Neural crest cell (in vitro differentiated cells): ENCODE measurements around the gene ZNF880. TPM values are rescaled to one million over a fixed set of nuclear protein-coding genes. Genes with fewer than 3 reads are reported as not detected.

Source experiments
- DNase-seq: peaks from one replicate; pipeline ENCODE4 v3.0.0; 2021; ENCODE audit warnings: low read depth, mixed read lengths, low spot score
- H3K27ac Mint-ChIP-seq: one replicate; pipeline ENCODE4 v1.8.0; 2021; ENCODE audit warnings: mild to moderate bottlenecking, mixed read lengths; ENCODE audit not compliant: unreplicated experiment
- H3K27me3 Mint-ChIP-seq: 2 replicates; pipeline ENCODE4 v1.8.0; 2021; ENCODE audit warnings: low read depth, mild to moderate bottlenecking, mixed read lengths
- H3K36me3 Mint-ChIP-seq: 2 replicates; pipeline ENCODE4 v1.8.0; 2021; ENCODE audit warnings: low read depth, mild to moderate bottlenecking, mixed read lengths
- H3K4me1 Mint-ChIP-seq: 2 replicates; pipeline ENCODE4 v1.8.0; 2021; ENCODE audit warnings: mixed read lengths
- H3K4me3 Mint-ChIP-seq: one replicate; pipeline ENCODE4 v1.8.0; 2021; ENCODE audit warnings: mild to moderate bottlenecking, mixed read lengths
- H3K9me3 Mint-ChIP-seq: 2 replicates; pipeline ENCODE4 v1.8.0; 2021; ENCODE audit warnings: mixed read lengths
- total RNA-seq: library from RNA; stranded (reverse); gene quantifications from 2 replicates; pipeline ENCODE4 v1.2.1, GENCODE V29; 2021
- TF ChIP-seq, protein P1 (sequence below): fragments of 200-600 bp; sonication (generic); conservative IDR thresholded peaks from 2 replicates; pipeline ENCODE4 v1.5.0; 2021; ENCODE audit warnings: antibody characterized with exemption, mild to moderate bottlenecking

Gene ZNF880
- total RNA-seq, 1 donor from 2014 or later: 9.7 TPM

DNA sequence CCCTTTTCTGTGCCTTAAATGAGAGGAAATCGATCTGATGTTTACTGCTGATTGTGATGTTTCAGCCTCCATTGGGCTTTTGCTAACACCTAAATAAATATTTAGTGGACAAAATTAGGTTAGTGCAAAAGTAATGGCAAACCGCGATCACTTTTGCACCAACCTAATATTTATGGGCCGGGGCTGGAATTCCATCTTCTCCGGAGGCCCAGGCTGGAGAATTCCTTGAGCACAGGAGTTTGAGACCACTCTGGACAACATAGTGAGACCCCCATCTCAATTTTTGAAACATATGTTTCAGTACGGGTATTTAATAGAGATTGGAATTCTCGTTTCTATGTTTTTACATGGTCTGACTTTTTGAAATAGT, 603 bp downstream of the ZNF880 start:
- Mint-ChIP-seq H3K4me1 (no peaks in the 10 kb centered on the region), H3K27ac (no peak overlapping the region), H3K27me3 (no peaks in the 10 kb centered on the region), H3K9me3 (peaks cover 26% of the 10 kb centered on the region), H3K4me3 (no peak overlapping the region), H3K36me3 (peaks cover 59% of the 10 kb centered on the region)
- TF ChIP-seq, protein P1, sequence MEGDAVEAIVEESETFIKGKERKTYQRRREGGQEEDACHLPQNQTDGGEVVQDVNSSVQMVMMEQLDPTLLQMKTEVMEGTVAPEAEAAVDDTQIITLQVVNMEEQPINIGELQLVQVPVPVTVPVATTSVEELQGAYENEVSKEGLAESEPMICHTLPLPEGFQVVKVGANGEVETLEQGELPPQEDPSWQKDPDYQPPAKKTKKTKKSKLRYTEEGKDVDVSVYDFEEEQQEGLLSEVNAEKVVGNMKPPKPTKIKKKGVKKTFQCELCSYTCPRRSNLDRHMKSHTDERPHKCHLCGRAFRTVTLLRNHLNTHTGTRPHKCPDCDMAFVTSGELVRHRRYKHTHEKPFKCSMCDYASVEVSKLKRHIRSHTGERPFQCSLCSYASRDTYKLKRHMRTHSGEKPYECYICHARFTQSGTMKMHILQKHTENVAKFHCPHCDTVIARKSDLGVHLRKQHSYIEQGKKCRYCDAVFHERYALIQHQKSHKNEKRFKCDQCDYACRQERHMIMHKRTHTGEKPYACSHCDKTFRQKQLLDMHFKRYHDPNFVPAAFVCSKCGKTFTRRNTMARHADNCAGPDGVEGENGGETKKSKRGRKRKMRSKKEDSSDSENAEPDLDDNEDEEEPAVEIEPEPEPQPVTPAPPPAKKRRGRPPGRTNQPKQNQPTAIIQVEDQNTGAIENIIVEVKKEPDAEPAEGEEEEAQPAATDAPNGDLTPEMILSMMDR: no peak
- no peak for DNase-seq

DNA sequence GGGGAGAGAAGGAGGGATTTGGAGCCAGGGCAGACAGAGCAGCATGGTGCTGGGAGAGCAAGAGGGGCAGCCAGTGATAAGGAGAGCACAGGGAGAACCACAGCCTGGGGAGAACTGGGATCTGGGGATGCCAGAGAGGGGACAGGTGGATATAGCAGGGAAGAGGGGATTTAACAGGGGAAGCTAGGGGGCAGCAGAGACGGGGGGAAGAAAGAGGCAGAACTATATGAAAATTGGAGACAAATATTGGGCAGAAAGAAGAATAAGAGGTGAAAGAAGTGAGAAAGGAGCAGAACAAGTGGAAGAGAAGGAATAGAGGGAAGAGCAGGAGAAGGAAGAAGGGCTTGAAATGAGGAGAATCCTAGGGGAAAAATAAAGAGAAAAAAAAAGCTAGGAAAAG, 21.4 kb downstream of the ZNF880 start:
- peaks cover 27% of the 10 kb centered on the region for H3K36me3 Mint-ChIP-seq
- no peaks in the 10 kb centered on the region for H3K27me3 Mint-ChIP-seq
- no peak overlapping the region for H3K27ac Mint-ChIP-seq
- peaks cover 13% of the 10 kb centered on the region for H3K9me3 Mint-ChIP-seq
- H3K4me1 Mint-ChIP-seq: no peaks in the 10 kb centered on the region
- no peak for DNase-seq
- TF ChIP-seq, protein P1: no peak
- no peak overlapping the region for H3K4me3 Mint-ChIP-seq

DNA sequence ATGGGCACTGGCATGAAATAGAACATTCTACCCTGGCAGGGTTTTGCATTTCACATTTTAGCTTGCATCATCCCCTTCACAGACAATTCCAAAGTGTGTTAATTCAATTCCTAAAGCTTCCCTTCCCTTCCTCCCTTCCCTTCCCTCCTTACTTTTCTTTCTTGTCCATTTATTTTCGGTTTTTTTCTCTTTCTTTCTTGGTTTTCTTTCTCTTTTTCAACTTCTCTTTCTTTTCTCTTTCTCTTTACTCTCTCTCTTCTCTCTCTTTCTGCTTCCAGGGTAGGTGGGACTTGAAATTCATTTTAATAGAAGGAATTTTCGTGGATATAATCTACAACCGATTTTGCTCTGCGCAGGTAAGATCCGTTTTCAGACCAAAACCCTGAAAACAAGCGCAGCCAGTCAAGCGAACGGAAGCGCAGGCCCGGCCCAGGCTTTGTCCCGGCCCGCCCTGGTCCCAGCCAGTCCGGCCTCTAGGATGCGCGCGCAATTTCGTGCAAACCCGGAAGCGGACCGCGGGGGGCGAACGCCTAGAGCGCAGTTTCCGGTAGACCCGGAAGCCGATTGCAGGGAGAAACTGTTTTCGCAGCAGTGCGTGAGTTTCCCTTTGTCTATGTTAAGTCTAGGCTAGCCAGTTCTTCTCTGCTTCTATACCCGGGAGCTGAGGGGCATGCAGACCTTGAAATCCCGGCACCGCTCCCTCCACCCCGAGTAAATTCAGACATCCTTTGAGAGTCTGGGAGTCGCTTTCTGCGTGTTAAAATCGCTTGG, 27.8 kb downstream of the ZNF880 start, which contains the start of gene ZNF528:
ZNF528 (plus strand) TSS at position 540 of the 771 bp plus-strand sequence. CDS start 4,165 bp downstream, outside the sequence.
- TF ChIP-seq, protein P1: no peak
- no peak within 1 kb of the TSS for H3K4me3 Mint-ChIP-seq
- peaks cover 7% of the 10 kb centered on the region for H3K9me3 Mint-ChIP-seq
- no peak for DNase-seq
- no peaks in the 10 kb centered on the region for H3K4me1 Mint-ChIP-seq
- no peaks in the 10 kb centered on the region for H3K27me3 Mint-ChIP-seq
- H3K27ac Mint-ChIP-seq: no peak within 1 kb of the TSS
- peaks cover 10% of the 10 kb centered on the region for H3K36me3 Mint-ChIP-seq

DNA sequence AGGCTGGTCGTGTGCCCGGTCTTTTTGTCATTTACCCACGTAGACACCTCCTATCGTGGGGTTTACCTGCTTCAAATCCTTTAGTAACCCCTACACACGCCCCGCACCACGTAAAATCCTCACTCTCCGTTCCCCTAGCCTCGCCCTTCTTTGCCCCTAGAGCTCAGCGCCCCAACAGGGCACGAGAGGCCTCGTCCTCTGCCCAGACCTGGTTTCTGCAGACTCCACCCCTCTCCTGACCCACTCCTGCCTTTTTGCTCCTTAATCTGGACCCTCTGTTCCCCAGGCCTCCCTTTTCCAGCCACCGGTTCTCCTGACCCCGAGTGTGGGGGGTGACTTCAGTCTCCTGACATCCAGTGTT, 28.3 kb downstream of the ZNF880 start:
- Mint-ChIP-seq H3K27me3 (no peaks in the 10 kb centered on the region), H3K4me3 (no peak overlapping the region), H3K36me3 (peaks cover 10% of the 10 kb centered on the region), H3K4me1 (no peaks in the 10 kb centered on the region), H3K9me3 (peaks cover 7% of the 10 kb centered on the region), H3K27ac (no peak overlapping the region)
- no peak for DNase-seq
- TF ChIP-seq, protein P1: no peak

DNA sequence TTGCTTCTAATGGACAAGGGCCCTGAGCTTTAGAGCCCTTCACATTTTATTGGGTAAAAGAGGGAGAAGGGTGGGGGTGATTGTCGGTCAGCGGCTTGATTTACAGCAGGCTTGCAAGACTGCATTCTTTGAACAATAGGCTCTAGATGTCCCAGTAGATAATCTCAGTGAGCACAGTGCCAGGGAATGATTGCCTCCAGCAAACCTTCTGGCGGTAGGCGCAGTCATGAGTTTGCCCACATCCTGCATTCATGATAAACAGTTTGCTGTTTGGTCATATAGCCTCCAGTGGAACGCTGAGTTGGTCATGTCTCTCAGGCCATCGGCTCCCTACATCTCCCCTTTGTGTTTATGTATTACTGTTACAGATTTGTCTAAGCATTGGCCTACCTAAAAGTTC, 40.6 kb downstream of the ZNF880 start:
- no peak for DNase-seq
- H3K36me3 Mint-ChIP-seq: peaks cover 16% of the 10 kb centered on the region

More for the DNA sequence above, 40.6 kb downstream of the ZNF880 start:
- Mint-ChIP-seq H3K9me3 (peaks cover 11% of the 10 kb centered on the region), H3K27me3 (no peaks in the 10 kb centered on the region), H3K27ac (no peak overlapping the region), H3K4me1 (no peaks in the 10 kb centered on the region), H3K4me3 (no peak overlapping the region)
- TF ChIP-seq, protein P1: no peak
